ENCODE measurements around the gene PEX14.

- TF ChIP-seq POLR2AphosphoS5 (IDR thresholded peaks at IDR 0.05) (no peak), CTCF (IDR thresholded peaks at IDR 0.05) (no peak)
These were observed 190.5 kb downstream of the PEX14 start for GRCh38 chr1:10665226-10665625.

Measured in gastroesophageal sphincter (tissue), 3 donors.